HG03159 (cell line): ENCODE data around the gene TOLLIP.
"Not testable (repeated sequence)": the region's sequence is repeated elsewhere in the genome, so short reads cannot be mapped to it uniquely, and the experiment has no call there.

Experiments used
- ATAC-seq: cut with Tn5 transposase; IDR thresholded peaks from one replicate; pipeline ENCODE4 v1.9.1; 2021; ENCODE audit warnings: mild to moderate bottlenecking, moderate library complexity; ENCODE audit not compliant: unreplicated experiment

Gene TOLLIP

DNA sequence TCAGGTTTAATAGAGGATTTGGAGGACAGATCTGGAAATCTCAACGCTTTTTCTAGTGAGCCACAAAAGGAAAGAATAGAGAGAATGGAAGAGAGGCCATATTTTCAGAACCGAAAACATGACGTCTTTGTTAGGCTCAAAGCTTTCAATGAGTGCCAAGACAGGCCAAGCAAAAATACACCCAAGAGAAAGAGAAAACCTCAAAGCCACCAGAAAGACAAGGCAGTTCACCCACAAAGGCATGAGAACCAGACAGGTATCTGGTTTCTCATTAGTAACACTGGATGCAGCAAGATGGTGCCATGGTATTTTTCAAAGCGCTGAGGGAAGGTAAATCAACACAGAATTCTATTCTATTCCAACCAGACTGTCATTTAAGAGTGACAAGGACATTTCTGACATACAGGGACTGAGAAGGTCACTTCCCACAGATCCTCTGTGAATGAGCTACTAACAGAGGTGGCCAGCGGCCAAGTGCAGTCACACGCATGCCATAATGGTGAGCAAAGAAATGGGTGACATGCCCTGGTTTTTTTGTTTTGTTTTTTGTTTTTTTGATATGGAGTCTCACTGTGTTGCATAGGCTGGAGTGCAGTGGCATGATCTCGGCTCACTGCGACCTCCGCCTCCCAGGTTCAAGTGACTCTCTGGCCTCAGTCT lies 41.9 kb downstream of the TOLLIP start:
- ATAC-seq = no peak

DNA sequence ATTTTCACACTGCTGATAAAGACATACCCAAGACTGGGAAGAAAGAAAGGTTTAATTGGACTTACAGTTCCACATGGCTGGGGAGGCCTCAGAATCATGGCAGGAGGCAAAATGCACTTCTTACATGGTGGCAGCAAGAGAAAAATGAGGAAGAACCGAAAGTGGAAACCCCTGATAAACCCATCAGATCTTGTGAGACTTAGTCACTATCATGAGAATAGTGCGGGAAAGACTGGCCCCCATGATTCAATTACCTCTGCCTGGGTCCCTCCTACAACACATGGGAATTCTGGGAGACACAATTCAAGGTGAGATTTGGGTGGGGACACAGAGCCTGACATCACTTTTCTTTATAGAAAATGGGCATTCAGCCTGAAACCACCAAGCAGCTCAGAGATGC lies 42.5 kb downstream of the TOLLIP start:
- not testable (repeated sequence) for ATAC-seq

DNA sequence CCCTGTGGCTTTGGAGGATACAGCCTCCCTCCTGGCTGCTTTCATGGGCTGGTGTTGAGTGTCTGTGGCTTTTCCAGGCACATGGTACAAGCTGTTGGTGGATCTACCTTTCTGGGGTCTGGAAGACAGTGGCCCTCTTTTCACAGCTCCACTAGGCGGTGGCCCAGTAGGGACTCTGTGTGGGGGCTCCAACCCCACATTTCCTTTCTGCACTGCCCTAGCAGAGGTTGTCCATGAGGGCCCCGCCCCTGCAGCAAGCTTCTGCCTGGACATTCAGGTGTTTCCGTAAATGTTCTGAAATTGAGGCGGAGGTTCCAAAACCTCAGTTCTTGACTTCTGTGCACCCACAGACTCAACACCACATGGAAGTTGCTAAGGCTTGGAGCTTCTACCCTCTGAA lies 44.0 kb downstream of the TOLLIP start:
- not testable (repeated sequence) for ATAC-seq

DNA sequence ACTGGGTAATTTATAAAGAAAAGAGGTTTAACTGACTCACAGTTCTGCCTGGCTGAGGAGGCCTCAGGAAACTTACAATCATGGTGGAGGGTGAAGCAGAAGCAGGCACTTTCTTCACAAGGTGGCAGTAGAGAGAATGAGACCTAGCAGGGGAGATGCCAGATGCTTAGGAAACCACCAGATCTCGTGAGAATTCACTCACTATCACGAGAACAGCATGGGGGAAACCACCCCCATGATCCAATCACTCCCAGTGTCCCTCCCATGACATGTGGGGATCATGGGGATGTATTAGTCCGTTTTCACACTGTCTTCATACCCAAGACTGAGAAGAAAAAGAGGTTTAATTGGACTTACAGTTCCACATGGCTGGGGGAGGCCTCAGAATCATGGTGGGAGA lies 45.0 kb downstream of the TOLLIP start:
- not testable (repeated sequence) for ATAC-seq

DNA sequence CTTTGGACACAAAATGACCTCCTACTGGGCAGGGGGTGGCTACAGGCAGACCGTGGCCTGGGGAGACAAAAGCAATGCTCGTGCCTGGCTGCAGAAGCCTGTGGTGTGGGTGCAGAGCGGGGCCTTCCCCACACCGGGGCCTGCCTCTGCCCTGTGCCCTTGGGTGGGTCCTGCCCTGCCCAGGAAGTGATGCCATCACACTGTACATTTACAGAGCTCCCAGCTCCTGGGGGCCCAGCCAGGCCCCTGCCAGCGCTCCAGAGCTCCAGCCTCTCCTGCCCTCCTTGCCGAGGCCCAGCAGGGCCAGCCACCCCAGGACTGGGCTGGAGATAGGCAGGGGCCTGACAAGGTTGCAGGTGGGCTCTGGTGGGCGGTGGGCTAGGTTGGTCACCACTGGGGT lies 46.4 kb downstream of the TOLLIP start:
- ATAC-seq = no peak

DNA sequence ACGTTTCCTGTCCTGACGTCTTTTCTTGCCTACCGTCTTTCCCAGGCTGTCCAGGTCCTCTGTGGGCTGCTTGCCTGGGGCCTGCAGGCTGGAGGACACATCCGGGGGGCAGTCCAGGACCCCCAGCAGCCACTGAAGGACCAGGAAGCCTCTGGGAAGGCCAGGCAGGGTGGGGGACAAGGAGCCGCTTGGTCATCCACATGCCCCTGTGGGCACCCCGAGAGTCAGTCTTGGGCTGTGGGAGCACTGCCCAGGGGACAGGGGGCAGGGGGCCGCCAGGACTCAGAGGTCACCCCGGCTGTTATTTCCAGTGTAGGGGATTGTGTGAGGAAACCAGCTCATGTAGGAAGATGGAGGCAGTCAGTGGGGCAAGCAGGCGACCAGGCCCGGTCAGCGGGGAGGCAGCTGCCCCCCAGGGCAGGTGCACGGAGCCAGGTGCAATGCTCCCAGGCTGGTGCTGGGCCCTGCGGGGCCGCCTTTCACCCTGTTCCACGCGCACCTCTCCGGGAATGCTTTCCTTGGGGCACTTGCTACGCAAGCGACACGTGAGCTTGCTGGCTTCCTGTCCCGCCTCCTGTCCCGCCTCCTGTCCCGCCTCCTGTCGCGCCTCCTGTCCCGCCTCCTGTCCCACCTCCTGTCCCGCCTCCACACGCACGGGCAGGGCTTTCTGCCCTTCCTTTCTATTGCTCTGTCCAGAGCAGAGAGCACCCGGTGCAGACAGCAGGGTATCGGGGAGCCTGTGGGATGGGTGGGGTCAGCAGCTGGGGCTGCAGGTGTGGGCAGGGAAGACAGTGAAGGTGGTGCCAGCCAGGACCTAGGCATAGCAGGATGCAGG lies 47.0 kb downstream of the TOLLIP start:
- ATAC-seq = peak; percentile 80

DNA sequence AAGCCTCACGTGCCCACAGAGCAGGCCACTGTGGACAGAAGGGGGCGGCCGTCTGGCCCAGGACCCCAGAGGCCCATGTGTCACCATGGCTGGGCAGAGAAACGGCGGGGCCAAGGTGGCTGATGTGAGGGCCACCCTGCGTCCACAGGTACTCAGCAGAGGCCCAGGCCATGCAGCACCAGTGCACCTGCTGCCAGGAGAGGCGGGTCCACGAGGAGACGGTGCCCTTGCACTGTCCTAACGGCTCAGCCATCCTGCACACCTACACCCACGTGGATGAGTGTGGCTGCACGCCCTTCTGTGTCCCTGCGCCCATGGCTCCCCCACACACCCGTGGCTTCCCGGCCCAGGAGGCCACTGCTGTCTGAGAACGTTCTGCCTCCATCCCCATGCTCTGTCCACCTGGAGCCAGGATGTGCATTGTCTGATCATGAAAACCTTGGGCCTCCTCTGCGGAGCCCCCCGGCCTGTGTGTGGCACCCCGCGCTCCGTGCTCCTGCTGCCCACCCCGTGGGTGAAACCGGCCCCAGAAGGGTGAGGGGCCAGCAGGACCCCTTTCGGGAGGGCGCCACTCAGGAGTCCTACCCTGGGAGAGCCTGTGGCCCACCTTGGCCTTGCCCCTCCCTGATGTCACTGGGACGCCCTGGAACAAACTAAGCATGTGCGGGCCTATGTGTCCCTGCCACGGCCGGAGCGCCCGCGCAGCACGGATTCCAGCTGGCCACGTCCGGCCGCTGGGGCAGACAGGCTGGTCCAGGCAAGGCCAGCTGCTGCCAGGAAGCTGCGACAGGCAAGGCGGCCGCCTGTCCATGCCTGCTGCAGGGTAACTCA lies 48.0 kb downstream of the TOLLIP start:
- no peak for ATAC-seq

DNA sequence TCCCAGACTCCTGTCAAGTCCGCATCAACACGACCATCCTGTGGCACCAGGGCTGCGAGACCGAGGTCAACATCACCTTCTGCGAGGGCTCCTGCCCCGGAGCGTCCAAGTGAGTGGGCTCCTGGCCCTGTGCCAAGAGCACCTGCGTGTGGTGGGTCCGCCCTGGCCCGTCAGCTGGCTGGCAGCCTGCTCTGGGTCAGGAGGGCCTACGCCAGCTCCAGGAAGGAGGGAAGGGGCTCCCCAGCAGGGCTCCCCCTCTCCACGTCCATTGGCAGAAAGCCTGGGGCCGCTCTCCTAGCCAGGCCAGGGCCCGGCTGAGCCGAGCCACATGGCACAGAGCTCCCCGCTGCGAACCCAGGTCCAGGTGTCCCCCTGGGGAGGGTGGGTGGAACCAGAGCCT lies 48.8 kb downstream of the TOLLIP start:
- no peak for ATAC-seq

DNA sequence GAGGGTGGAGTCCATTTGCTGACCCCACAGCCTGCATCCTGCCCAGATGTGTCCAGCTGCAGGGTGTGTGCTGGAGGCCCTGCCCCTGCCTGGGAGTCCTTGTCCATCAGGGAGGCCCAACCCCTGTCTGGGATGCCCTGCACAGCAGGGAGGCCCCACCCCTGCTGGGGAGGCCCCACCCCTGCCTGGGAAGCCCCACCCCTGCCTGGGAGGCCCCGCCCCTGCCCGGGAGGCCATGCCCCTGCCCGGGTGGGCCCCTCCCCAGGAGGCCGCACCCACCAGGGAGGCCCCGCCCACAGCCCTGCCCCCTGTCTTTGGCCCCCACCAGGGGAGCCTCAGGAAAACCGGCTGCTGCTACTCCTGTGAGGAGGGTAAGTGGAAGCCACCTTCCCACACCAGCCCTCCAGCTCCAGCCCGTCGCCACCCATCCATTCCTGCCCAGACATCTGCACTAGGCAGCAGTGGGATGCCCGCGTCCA lies 49.4 kb downstream of the TOLLIP start:
- ATAC-seq = no peak

DNA sequence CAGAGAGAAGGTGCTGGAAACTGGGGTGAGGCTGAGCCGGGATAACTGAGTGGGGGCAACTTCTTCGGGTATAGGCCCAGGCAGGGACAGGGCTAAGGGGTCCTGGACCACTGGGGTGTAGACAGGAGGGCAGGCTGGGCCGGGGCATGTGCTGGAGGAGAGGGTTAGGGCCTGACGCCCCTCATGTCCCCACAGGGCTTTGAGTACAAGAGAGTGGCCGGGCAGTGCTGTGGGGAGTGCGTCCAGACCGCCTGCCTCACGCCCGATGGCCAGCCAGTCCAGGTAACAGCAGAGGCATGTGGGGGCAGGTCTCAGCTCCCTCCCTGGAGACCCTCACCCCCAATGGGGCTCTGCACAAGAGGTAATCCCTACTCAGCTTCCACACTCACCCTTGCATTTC lies 49.9 kb downstream of the TOLLIP start:
- ATAC-seq = no peak

DNA sequence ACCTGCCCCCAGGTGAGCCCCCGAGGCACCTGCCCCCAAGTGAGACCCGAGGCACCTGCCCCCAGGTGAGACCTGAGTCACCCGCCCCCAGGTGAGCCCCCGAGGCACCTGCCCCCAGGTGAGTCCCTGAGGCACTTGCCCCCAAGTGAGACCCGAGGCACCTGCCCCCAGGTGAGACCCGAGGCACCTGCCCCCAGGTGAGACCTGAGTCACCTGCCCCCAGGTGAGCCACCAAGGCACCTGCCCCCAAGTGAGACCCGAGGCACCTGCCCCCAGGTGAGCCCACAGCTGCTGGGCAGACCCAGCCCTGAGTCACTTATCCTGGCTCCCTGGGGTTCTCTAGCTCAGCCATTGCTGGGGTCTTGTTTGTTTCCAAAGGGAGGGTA lies 50.4 kb downstream of the TOLLIP start:
- ATAC-seq = no peak

DNA sequence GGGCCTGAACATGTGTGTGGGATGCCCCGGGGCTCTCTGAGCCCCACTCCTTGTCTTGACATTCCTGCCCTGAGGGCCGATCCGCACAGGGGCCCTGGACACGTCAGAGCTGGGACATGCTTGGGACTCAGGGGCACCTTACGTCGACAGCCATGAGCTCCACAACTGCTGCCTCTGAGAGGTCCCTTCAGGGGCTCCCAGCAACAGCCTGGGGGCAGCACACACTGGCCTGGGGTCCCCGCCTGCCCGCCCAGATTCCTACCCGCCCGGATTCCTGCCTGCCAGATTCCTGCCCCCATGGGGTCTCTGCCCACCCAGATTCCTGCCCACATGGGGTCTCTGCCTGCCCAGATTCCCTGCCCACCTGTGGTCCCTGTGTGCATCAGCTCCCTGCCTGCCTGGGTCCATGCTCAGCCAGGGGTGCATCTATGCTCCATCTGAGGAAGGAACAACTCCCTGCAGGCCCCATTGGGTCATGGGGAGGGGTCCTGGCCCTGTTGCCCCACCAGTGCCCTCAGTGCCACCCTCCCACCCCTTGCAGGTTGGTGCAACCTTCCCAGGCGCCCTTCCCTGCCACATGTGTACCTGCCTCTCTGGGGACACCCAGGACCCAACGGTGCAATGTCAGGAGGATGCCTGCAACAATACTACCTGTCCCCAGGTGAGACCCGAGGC lies 50.9 kb downstream of the TOLLIP start:
- ATAC-seq = no peak

DNA sequence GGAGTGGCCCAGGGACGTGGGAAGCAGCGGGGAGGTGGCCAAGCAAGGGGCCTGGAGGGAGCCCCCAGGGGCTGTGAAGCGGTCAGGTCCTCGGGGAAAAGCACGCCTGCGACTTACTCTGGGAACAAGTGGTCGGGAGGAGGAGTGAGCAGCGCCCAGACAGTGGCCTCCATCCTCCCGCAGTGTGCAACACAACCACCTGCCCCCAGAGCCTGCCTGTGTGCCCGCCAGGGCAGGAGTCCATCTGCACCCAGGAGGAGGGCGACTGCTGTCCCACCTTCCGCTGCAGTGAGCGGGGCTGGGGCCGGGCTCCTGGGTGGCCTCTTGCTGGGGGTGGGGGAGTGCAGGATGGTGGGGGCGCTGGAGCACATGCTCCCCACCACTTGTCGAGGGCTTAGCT lies 51.5 kb downstream of the TOLLIP start:
- ATAC-seq = no peak

DNA sequence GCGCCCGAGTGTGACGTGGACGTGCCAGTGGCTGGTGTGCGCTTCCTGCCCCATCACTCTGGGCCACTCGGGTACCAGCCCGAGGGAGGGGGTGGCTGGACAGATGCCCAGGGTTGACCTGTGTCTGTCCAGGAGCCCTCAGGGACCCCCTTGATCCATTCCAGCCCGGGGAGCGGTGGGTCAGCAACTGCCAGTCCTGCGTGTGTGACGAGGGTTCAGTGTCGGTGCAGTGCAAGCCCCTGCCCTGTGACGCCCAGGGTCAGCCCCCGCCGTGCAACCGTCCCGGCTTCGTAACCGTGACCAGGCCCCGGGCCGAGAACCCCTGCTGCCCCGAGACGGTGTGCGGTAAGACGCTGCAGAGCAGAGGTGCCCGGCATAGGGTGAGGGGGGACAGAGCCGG lies 52.1 kb downstream of the TOLLIP start:
- no peak for ATAC-seq

DNA sequence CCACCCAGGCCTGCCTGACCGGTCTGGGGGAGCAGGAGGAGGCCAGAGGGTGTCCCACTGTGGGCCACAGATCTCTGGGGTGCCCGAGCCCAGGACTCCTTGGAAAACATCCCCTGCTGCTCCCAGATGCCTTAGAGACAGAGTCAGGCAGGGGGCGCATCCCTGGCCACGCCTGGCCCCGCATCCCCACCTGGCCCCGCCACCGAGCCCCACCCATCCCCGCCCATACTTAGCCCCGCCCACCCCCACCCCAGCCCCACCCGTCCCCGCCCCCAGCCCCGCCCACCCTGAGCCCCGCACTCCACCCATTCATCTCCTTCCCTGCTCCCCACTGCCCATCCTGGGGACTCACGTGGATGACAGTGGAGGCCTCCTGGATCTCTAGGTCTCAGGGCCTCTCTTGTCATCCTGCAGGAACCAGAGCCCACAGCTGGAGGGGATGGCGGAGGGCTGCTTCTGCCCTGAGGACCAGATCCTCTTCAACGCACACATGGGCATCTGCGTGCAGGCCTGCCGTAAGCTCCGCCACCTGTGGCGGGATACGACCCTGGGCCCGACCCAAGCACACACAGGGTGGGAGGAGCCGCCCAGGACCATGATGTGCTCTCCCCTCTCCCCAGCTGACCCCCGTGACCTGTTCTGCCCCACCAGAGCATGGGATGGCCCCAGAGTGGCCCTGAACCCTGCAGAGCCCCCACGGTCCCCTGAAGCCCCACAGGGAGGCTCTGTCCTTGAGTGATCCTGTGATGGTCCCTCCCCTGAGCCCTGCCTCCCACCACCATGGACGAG lies 53.0 kb downstream of the TOLLIP start:
- no peak for ATAC-seq

DNA sequence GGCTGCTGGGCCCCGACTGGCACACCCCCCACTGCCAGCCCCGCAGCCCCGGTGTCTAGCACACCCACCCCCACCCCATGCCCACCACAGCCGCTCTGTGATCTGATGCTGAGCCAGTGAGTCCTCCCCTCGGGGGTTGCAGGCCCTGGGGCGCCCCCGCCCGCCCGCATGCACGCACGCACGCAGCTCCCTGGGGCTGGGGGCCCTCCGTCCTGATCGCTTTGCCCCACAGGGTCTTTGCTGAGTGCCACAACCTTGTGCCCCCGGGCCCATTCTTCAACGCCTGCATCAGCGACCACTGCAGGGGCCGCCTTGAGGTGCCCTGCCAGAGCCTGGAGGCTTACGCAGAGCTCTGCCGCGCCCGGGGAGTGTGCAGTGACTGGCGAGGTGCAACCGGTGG lies 54.3 kb downstream of the TOLLIP start:
- ATAC-seq = no peak

DNA sequence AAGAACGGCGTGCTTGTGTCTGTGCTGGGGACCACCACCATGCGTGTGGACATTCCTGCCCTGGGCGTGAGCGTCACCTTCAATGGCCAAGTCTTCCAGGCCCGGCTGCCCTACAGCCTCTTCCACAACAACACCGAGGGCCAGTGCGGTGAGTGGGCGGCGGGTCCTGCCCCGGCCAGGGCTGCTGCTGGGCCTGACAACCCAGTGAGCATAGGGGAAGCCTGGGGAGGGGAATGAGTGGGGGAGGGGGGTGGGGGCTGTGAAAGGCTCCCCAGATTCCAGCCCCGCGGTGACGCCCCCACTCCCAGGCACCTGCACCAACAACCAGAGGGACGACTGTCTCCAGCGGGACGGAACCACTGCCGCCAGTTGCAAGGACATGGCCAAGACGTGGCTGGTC lies 54.7 kb downstream of the TOLLIP start:
- ATAC-seq = no peak

DNA sequence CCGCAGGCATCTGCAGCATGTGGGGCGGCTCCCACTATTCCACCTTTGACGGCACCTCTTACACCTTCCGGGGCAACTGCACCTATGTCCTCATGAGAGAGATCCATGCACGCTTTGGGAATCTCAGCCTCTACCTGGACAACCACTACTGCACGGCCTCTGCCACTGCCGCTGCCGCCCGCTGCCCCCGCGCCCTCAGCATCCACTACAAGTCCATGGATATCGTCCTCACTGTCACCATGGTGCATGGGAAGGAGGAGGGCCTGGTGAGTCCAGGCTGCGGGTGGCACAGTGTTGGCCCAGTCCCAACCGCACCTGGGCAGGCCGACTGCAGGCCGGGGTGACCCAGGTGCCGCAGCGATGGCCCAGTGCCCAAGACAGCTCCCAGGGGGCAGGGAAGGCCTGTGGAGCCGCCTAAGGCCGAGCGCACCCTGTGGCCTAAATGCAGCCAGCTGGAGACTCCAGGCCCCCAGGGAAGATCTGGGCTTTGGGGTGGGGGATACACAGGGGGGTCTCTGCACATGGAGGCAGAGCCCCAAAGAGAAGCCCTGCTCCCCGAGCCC lies 55.3 kb downstream of the TOLLIP start:
- no peak for ATAC-seq

DNA sequence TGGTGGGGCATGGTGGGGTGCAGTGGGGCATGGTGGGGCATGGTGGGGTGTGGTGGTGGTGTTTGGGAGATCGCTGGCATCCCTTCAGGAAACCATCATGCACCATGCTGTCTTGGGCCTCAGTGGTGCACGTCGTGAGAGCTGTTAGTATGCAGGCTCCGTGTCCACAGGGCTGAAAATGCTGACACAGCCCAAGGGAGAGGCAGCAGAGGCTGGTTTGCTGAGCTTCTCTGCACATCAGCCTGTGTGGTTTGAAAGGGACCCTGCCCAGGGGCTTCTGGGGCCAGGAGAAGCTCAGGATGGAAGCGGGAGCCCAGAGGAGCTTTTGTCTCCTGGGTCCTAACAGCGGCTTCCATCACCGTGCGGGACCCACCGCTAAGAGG lies 56.3 kb downstream of the TOLLIP start:
- no peak for ATAC-seq
